ENCODE data around the gene FN1.

GRCh38 chr2:215419113-215419512, 16.8 kb downstream of the FN1 start:
- TF ChIP-seq CTCF (conservative IDR thresholded peaks at IDR 0.05; ENCODE audit: low read length) (no peak), EZH2phosphoT487 (IDR thresholded peaks at IDR 0.05; ENCODE audit: borderline replicate concordance) (no peak)
